Measurements from ENCODE around the gene ZNF346. TPM values are rescaled to one million over a fixed set of nuclear protein-coding genes. Genes with fewer than 3 reads are reported as not detected.

The ZNF346 gene
- total and polyA plus RNA-seq, 5 donors, result 5.5 to 13.8 (median 11.7) TPM

- Histone ChIP-seq H3K4me1 (ENCODE audit: control insufficient read depth, insufficient read depth, low read length) (peaks cover 13% of the 10 kb centered on the region), H3K27ac (ENCODE audit: low read length) (no peak overlapping the region), H3K4me3 (ENCODE audit: low read length) (no peak overlapping the region), H3K27me3 (ENCODE audit: control insufficient read depth, insufficient read depth) (no peaks in the 10 kb centered on the region), H3K9me3 (ENCODE audit: control insufficient read depth, low read length) (no peaks in the 10 kb centered on the region)
- ATAC-seq (peak; percentile 73 to 77), DNase-seq (peak; percentile 87 to 96 (median 94))
- intact Hi-C loops (cut with DNase I), result no loop called here
- WGBS, result 39% methylated on average over 12 of the region's 12 CpGs
These were observed 72.0 kb downstream of the ZNF346 start for GRCh38 chr5:177094224-177095087.

GRCh38 chr5:177095088-177095669 lies 72.7 kb downstream of the ZNF346 start:
- intact Hi-C loops (cut with DNase I), result no loop called here
- H3K4me1 ChIP-seq (ENCODE audit: control insufficient read depth, insufficient read depth, low read length), result peaks cover 9% of the 10 kb centered on the region
- 76% methylated on average over 28 of the region's 28 CpGs for WGBS
- DNase-seq, result peak in 2 of 3 donors; percentile 58 to 65
- no peaks in the 10 kb centered on the region for H3K9me3 ChIP-seq (ENCODE audit: control insufficient read depth, low read length)
- H3K27me3 ChIP-seq (ENCODE audit: control insufficient read depth, insufficient read depth), result no peaks in the 10 kb centered on the region
- ATAC-seq, result no peak
- H3K4me3 ChIP-seq (ENCODE audit: low read length), result no peak overlapping the region
- H3K27ac ChIP-seq (ENCODE audit: low read length), result no peak overlapping the region

- peaks cover 9% of the 10 kb centered on the region for H3K4me1 ChIP-seq (ENCODE audit: control insufficient read depth, insufficient read depth, low read length)
- no peaks in the 10 kb centered on the region for H3K9me3 ChIP-seq (ENCODE audit: control insufficient read depth, low read length)
- no peaks in the 10 kb centered on the region for H3K27me3 ChIP-seq (ENCODE audit: control insufficient read depth, insufficient read depth)
- DNase-seq (peak in 1 of 3 donors; percentile 58), ATAC-seq (no peak)
- intact Hi-C loops (cut with DNase I), result no loop called here
- H3K4me3 ChIP-seq (ENCODE audit: low read length), result no peak overlapping the region
- WGBS, result 89% methylated on average over 29 of the region's 29 CpGs
- no peak overlapping the region for H3K27ac ChIP-seq (ENCODE audit: low read length)
These were observed 73.9 kb downstream of the ZNF346 start for GRCh38 chr5:177096162-177097015.

GRCh38 chr5:177097016-177097985 lies 74.8 kb downstream of the ZNF346 start:
- Histone ChIP-seq H3K4me3 (ENCODE audit: low read length) (no peak overlapping the region), H3K9me3 (ENCODE audit: control insufficient read depth, low read length) (no peaks in the 10 kb centered on the region), H3K27me3 (ENCODE audit: control insufficient read depth, insufficient read depth) (no peaks in the 10 kb centered on the region), H3K4me1 (ENCODE audit: control insufficient read depth, insufficient read depth, low read length) (peaks cover 9% of the 10 kb centered on the region), H3K27ac (ENCODE audit: low read length) (no peak overlapping the region)
- WGBS, result 93% methylated on average over 30 of the region's 30 CpGs
- ATAC-seq (no peak), DNase-seq (no peak)
- intact Hi-C loops (cut with DNase I), result no loop called here

GRCh38 chr5:177098120-177098469 lies 75.6 kb downstream of the ZNF346 start:
- DNase-seq (no peak), ATAC-seq (no peak)
- Histone ChIP-seq H3K27me3 (ENCODE audit: control insufficient read depth, insufficient read depth) (no peaks in the 10 kb centered on the region), H3K4me1 (ENCODE audit: control insufficient read depth, insufficient read depth, low read length) (peaks cover 9% of the 10 kb centered on the region), H3K4me3 (ENCODE audit: low read length) (no peak overlapping the region), H3K9me3 (ENCODE audit: control insufficient read depth, low read length) (no peaks in the 10 kb centered on the region), H3K27ac (ENCODE audit: low read length) (no peak overlapping the region)
- intact Hi-C loops (cut with DNase I), result no loop called here
- WGBS, result 82% methylated on average over 6 of the region's 6 CpGs

GRCh38 chr5:177098470-177099141 lies 76.1 kb downstream of the ZNF346 start:
- DNase-seq (peak; percentile 60 to 88 (median 83)), ATAC-seq (peak; percentile 56 to 59)
- intact Hi-C loops (cut with DNase I), result no loop called here
- no peak overlapping the region for H3K4me3 ChIP-seq (ENCODE audit: low read length)
- H3K4me1 ChIP-seq (ENCODE audit: control insufficient read depth, insufficient read depth, low read length), result peaks cover 9% of the 10 kb centered on the region
- 62% methylated on average over 18 of the region's 18 CpGs for WGBS
- H3K9me3 ChIP-seq (ENCODE audit: control insufficient read depth, low read length), result no peaks in the 10 kb centered on the region
- no peaks in the 10 kb centered on the region for H3K27me3 ChIP-seq (ENCODE audit: control insufficient read depth, insufficient read depth)
- H3K27ac ChIP-seq (ENCODE audit: low read length), result no peak overlapping the region

- Histone ChIP-seq H3K9me3 (ENCODE audit: control insufficient read depth, low read length) (no peaks in the 10 kb centered on the region), H3K27ac (ENCODE audit: low read length) (no peak overlapping the region), H3K4me3 (ENCODE audit: low read length) (no peak overlapping the region), H3K4me1 (ENCODE audit: control insufficient read depth, insufficient read depth, low read length) (peaks cover 6% of the 10 kb centered on the region), H3K27me3 (ENCODE audit: control insufficient read depth, insufficient read depth) (no peaks in the 10 kb centered on the region)
- 72% methylated on average over 13 of the region's 13 CpGs for WGBS
- intact Hi-C loops (cut with DNase I), result no loop called here
- DNase-seq, result peak in 2 of 3 donors; percentile 29 to 49
- no peak for ATAC-seq
These were observed 77.1 kb downstream of the ZNF346 start for GRCh38 chr5:177099422-177100093.

GRCh38 chr5:177100714-177101121 lies 78.2 kb downstream of the ZNF346 start:
- H3K4me1 ChIP-seq (ENCODE audit: control insufficient read depth, insufficient read depth, low read length), result no peaks in the 10 kb centered on the region
- intact Hi-C loops (cut with DNase I), result no loop called here
- no peak overlapping the region for H3K27ac ChIP-seq (ENCODE audit: low read length)
- no peaks in the 10 kb centered on the region for H3K9me3 ChIP-seq (ENCODE audit: control insufficient read depth, low read length)
- DNase-seq (peak in 2 of 3 donors; percentile 11 to 14), ATAC-seq (no peak)
- no peak overlapping the region for H3K4me3 ChIP-seq (ENCODE audit: low read length)
- WGBS, result 69% methylated on average over 6 of the region's 6 CpGs
- H3K27me3 ChIP-seq (ENCODE audit: control insufficient read depth, insufficient read depth), result no peaks in the 10 kb centered on the region

- no peak overlapping the region for H3K27ac ChIP-seq (ENCODE audit: low read length)
- no peak for ATAC-seq
- H3K9me3 ChIP-seq (ENCODE audit: control insufficient read depth, low read length), result no peaks in the 10 kb centered on the region
- no peaks in the 10 kb centered on the region for H3K4me1 ChIP-seq (ENCODE audit: control insufficient read depth, insufficient read depth, low read length)
- no peak overlapping the region for H3K4me3 ChIP-seq (ENCODE audit: low read length)
- intact Hi-C loops (cut with DNase I), result no loop called here
- DNase-seq, result peak in 2 of 3 donors; percentile 8 to 17
- WGBS, result 51% methylated on average over 9 of the region's 9 CpGs
- H3K27me3 ChIP-seq (ENCODE audit: control insufficient read depth, insufficient read depth), result no peaks in the 10 kb centered on the region
These were observed 81.2 kb downstream of the ZNF346 start for GRCh38 chr5:177103523-177104253.

Data from right cardiac atrium (tissue), 5 donors.